GM21515 (cell line): ENCODE results near the gene SMIM13.

Experiments used
- ATAC-seq: cut with Tn5 transposase; IDR thresholded peaks from one replicate; pipeline ENCODE4 v1.9.1; 2021; ENCODE audit not compliant: unreplicated experiment

The SMIM13 gene

GRCh38 chr6:11093626-11094410 lies at the start of gene SMIM13:
Gene SMIM13 (plus strand): TSS chr6:11093834. CDS start chr6:11094314, 480 bp downstream.
- ATAC-seq, result peak; percentile 91

GRCh38 chr6:11043961-11044711 lies 49.5 kb upstream of the SMIM13 start, which contains the start of gene ELOVL2:
Gene ELOVL2 (minus strand): TSS chr6:11044305. CDS start chr6:11044230, 75 bp downstream.
- peak; percentile 55 for ATAC-seq

GRCh38 chr6:11044712-11045167 lies 48.9 kb upstream of the SMIM13 start:
- ATAC-seq, result no peak

DNA sequence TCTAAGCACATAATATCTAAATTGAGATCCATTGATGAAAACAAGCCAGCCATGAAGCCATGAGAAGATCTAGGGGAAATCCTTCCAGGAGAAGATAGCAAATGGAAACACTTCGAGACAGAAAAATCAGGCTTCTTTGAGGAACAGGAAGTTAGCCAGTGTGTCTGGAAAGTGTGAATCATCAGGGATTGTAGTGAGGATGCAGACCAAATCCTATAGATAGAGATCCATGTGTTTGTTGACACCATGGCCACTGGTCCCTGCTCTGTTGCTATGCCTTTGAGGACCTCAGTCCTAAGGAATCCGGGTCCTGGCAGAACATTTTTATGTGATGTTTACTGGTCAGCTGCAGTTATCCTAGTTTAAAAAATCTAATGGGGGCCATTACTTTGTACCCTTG lies 42.9 kb upstream of the SMIM13 start:
- no peak for ATAC-seq

GRCh38 chr6:11053307-11053706 lies 40.3 kb upstream of the SMIM13 start:
- ATAC-seq, result no peak

GRCh38 chr6:11054722-11055121 lies 38.9 kb upstream of the SMIM13 start:
- ATAC-seq, result no peak

- no peak for ATAC-seq
Measured at GRCh38 chr6:11055127-11055627, 38.5 kb upstream of the SMIM13 start.

DNA sequence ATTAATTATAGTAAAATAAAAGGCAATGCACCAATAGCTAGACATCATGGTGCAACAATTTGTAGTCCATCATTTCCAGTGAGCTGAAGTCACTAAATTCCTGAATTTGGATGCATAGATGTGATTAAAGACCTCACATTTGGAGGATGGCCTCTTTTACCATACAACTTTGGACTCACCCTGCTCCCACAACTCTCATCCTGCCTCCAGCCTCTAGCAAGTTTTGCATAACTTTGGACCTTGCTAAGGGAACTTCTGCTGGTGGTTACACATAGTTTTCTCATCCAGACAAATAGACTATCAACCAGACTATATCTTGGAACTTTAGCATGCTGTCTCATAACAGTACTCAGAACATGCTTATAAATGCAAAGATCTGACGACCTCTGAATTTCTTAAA lies 36.8 kb upstream of the SMIM13 start:
- ATAC-seq, result no peak

DNA sequence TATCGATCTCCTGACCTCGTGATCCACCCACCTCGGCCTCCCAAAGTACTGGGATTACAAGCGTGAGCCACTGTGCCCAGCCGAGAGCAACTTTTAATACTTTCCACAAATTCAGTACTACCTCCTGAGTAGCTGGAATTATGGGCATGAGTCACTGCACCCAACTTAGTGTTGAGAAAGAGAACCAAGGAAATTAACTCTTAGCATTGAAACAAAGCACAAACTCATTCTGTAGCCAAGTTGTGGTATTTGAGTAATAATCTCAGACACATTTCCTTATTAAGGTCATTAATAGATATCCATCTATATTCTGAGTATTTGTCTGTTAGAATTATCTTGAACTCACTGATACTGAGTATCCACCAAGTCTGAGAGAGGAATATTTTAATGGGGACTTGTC lies 35.2 kb upstream of the SMIM13 start:
- ATAC-seq, result no peak

DNA sequence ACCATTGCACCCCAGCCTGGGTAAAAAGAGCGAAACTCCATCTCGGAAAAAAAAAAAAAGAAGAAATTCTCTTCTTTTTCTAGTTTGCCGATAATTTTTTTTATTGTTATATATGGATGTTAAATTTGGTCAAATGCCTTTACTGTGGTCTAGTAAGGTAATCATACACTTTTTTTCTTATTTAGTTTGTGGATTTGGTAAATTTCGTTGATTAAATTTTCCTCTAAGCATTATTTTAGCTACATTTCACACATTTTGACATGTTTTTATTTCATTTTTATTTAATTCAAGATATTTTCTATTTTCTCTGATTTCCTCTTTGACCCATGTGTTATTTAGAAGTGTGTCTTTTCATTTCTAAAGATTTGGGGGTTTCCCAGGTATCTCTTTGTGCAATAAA lies 31.6 kb upstream of the SMIM13 start:
- no peak for ATAC-seq

GRCh38 chr6:11062715-11063114 lies 30.9 kb upstream of the SMIM13 start:
- no peak for ATAC-seq

GRCh38 chr6:11064836-11065235 lies 28.8 kb upstream of the SMIM13 start:
- no peak for ATAC-seq

DNA sequence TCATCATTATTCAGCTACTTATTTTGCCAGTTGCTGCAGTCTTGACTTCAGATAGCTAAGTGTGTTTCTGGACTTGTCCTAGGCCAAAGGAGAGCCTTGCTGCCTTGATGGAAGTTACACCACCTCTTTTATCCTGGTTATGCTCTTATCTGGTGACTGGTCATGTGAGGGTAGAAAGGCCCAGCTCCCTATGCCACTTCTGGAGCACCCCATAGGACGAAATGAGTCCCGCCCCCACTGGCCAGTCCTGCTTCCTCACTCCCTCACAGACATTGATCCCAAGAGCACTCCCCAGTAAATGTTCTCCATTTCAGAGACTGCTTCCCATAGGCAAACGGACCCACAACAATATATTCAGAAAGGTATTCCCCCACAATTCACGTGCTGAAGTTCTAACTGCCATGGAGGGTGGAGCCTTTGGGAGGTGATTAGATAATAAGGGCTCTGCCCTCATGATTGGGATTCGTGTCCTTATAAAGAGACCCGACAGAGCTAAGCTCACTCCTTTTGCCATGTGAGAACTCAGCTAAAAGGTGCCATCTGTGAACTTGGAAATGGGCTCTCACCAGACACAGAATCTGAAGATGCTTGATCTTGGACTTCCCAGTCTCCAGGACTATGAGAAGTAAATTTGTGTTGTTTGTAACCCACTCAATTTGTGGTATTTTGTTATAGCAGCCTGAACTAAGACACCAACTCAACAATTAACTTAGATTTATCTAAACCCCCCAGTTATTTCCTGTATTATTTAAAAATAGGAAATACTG lies 28.0 kb upstream of the SMIM13 start:
- no peak for ATAC-seq

GRCh38 chr6:11066505-11067347 lies 26.9 kb upstream of the SMIM13 start:
- no peak for ATAC-seq

DNA sequence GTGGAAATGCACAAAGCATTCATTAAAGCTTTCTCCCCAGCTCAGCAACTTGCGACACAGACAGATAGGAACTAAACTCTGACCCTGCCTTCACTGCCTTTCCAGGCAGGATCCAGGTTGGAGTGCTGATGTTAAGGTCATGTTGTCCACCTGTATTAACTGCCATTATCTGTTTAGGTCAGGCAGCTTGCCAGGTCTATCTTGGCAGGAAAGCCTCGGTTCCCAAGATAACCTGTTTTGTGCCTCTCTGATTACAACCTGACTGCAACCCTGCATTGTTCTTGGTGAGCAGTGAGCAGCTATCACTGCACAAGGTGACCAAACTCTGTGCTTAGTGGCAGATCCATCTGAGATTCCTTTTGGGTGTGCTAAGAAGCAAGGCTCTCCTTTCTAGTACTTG lies 26.3 kb upstream of the SMIM13 start:
- ATAC-seq, result no peak

- ATAC-seq, result no peak
Measured at GRCh38 chr6:11069760-11070159, 23.9 kb upstream of the SMIM13 start.

GRCh38 chr6:11072101-11072500 lies 21.5 kb upstream of the SMIM13 start:
- no peak for ATAC-seq

DNA sequence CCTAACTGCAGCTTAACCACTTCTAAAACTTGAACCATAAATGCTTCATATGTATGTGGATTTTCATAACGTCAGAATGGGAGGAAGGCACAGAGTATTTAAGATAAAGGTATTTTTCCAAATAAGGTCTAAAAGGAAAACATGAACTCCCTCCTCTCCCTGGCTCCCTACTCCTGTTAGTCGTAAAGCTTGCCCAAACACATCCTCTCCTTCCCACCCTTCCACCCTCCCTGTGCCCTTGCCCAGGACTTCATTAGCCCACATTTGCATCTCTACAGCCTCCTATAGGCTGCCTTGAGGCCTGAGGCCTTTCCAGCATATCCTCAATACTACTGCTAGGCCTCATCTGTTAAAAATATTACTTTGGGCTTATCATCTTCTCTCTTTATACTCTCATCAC lies 17.1 kb upstream of the SMIM13 start:
- no peak for ATAC-seq

- ATAC-seq, result no peak
Measured at GRCh38 chr6:11078266-11078665, 15.4 kb upstream of the SMIM13 start.

DNA sequence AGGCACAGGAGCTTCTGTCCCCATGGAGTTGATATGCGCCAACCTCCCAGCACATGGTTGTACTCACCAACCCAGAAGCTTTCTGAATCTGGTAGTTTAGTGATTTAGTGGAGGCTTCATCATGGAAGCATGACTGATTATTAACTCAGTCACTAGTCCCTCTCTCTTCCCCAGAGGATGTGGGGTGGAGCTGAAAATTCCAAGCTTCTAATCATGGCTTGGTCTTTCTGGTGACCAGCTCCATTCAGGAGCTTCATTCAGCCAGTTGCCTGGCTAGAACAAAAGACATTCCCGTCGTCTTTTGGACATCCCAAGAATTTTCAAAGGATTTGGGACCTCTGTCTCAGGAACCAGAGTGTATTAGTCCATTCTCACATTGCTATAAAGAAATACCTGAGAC lies 13.3 kb upstream of the SMIM13 start:
- no peak for ATAC-seq
